ENCODE data around the gene FSTL1.
A peak's percentile ranks its signal among the peaks of the same experiment; 100 is the strongest.

FSTL1 gene, protein sequence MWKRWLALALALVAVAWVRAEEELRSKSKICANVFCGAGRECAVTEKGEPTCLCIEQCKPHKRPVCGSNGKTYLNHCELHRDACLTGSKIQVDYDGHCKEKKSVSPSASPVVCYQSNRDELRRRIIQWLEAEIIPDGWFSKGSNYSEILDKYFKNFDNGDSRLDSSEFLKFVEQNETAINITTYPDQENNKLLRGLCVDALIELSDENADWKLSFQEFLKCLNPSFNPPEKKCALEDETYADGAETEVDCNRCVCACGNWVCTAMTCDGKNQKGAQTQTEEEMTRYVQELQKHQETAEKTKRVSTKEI

DNA sequence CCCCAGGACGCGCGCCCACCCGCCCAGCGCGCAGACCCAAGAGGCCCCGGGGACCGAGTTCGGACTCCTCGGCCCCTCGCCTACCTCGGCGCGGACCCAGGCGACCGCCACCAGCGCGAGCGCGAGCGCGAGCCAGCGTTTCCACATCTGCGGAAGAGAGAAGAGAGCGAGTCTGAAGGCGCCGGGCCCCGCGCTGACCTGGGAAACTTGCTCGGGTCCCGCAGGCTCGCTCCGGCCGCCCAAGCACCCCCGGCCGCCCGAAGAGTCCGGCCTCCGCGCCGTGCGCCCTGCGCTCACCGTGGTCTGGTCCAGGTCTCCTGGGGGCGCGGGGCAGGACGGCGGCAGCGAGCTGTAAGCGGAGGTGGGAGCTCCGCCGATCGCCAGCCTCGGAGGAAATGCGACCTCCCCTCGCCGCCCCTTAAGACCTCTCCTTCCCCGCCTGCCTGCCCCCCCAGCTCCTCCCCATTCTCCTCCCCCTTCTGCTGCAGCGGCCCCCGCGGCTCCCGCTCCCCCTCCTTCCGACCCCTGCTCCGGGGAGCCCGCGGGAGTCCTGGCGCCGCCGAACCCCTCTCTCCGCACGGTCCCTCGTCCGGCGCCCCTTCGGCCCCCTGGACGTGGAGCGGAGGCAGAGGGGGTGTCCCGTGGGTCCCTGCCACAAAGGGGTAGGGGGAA is at the start of gene FSTL1:
TSS of gene FSTL1 (minus strand) at position 393 of the 672 bp plus-strand sequence. CDS start at position 147, 246 bp downstream.
- peak; percentile 74 for DNase-seq (ENCODE audit: low read depth)

DNA sequence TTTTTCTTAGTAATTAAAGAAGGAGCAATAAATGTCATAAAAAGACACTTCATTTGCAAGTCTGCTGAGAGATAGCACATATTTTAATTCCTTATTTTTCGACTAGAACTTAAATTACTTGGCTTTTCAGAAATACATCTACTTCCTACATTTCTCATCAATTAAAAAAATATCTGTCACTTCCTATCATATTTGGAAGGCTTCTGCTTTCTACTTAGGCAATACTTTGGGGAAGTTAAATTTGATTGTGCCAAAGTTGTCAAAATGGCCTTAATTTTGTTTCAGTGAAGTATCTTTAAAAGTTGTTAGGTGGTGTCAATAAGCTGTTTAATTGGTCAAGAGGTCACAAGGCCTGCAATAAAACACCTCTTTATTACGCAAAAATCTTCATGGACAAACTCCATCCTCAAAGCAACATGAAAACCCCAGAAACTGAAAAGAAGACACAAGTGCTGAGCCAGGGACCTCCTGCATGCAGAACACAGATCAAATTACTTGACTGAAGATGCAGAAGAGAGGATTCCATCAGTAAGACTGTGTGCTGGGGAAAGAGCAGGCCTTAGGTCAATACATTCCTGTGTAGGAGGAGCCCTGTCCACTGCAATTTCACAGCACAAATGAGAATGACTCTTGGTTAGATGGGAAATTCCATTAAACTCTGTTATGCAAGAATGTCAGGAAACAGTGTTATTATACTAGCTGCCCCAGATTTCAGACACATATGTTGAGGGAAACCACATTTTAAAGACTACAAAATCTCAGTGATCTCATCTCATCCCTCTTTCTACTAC is 48.0 kb upstream of the FSTL1 start:
- DNase-seq (ENCODE audit: low read depth), result peak; percentile 96

DNA sequence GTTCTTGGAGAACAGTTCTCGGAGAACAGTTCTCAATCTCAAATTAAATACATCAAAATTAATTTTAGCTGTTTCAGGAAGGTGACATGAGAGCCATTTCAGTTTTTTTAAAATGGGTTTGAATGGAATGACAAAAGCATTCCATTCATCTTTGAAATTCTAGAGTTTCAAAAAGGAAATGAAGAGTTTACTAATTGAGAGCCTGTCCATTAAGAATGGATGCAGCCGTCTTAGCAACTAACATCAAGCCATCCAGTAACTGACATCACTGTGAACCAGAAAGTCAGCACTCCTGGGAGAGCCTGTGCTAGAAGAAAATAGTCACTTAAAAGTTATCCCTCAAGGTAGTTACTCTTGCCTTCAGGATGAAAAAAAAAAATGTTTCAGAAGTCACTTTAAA is 47.0 kb upstream of the FSTL1 start:
- DNase-seq (ENCODE audit: low read depth), result no peak

- DNase-seq (ENCODE audit: low read depth), result peak; percentile 93
Measured at GRCh38 chr3:120497336-120497735, 46.5 kb upstream of the FSTL1 start.

DNA sequence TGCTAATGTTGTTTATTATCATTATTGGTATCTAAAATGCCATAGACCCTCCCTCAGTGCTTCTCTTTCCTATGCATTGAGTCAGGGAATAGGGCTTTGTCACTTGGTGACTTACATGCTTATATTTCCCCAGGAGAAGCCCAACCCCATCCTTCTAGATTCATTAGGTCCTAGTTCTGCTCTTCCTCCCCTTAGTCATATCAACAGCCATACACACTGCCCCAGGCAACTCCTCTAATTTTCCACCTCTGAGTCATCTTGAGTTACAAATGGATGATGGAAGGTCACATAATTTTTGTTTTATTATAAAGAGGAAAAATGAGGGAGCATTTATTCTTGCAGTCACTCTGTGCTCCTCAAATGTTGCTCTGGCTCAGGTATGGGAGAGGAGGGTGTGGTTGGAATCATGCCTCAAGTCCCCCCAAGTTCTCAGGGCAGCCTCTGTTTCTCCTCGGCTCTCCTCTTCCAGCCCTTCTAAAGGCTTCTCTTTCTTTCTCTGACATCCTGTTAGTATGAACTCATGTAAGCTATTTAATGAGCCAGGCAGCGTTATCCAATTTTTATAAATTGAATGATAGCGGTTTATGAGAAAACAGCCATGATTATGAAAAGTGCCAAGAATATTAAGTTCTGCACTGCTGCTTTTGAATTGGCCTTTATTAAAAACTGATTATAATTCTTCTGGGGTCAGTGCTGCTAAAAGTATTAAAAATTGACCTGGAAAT is 45.6 kb upstream of the FSTL1 start:
- DNase-seq (ENCODE audit: low read depth), result peak; percentile 79

DNA sequence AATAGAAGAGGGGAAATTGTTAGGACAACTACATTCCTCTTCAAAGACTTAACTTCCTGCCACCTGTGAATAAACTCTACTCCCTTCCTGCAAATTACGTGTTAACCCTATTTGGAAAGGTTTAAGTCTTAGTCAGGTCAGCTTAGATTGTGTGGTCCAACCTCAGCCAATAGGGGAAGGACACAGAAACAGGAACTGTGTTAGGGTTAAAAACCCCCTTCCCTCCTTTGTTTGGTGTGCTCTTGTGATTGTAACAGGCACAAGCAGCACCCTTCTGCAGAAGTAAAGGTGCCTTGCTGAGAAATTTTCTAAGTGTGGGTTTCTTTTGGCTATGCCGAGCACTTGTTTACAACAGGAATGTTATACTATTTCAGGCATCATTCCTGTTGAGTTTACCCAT is 45.0 kb upstream of the FSTL1 start:
- no peak for DNase-seq (ENCODE audit: low read depth)

DNA sequence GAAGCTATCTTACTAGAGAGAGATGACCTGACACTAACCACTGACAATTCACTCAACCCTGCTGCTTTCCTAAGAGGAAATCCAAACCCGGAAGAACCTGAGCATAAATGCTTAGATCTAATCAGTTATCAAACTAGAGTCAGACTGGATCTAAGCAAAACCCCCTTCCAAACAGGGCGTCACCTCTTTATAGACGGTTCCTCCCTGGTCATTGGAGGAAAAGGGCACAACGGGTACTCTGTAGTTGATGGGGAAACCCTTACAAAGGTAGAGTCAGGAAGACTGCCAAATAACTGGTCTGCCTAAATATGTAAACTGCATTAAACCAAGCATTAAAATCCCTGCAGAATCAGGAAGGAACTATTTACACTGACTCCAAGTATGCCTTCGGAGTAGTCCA is 41.3 kb upstream of the FSTL1 start:
- no peak for DNase-seq (ENCODE audit: low read depth)

DNA sequence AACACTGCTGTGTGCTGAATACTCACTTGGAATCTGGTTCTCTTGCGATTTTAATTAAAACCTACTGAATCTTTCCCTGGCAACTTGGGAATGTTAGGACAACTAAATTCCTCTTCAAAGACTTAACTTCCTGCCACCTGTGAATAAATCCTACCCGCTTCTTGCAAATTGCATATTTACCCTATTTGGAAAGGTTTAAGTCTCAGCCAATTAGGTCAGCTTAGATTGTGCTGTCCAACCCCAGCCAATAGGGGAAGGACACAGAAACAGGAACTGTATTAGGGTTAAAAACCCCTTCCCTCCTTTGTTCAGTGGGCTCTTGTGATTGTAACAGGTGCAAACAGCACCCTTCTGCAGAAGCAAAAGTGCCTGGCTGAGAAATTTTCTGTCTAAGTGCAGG is 38.6 kb upstream of the FSTL1 start:
- DNase-seq (ENCODE audit: low read depth), result no peak

GRCh38 chr3:120488296-120488695 is 37.5 kb upstream of the FSTL1 start:
- no peak for DNase-seq (ENCODE audit: low read depth)

GRCh38 chr3:120487191-120487650 is 36.4 kb upstream of the FSTL1 start:
- DNase-seq (ENCODE audit: low read depth), result peak; percentile 90

DNA sequence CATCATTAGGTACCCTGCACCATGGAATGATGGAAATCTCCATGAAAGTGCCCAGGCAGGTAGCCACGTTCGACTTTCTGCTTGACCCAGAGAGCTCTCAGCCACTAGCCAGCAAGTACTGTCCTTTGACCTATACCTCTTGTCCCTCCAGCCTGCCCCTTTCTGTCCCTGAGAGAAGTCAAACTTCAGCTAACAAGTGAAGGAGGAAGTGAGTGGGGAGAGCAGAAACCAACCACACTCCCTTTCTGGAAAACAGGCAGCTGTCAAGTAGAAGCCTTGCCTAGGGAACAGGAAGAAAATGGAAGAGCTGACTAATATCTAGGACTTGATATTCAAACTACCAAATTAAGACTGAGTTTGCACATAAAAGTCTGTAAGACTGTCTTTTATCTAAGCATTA is 30.3 kb upstream of the FSTL1 start:
- no peak for DNase-seq (ENCODE audit: low read depth)

GRCh38 chr3:120477781-120478180 is 27.0 kb upstream of the FSTL1 start:
- no peak for DNase-seq (ENCODE audit: low read depth)

GRCh38 chr3:120475722-120476377 is 25.1 kb upstream of the FSTL1 start:
- DNase-seq (ENCODE audit: low read depth), result no peak

DNA sequence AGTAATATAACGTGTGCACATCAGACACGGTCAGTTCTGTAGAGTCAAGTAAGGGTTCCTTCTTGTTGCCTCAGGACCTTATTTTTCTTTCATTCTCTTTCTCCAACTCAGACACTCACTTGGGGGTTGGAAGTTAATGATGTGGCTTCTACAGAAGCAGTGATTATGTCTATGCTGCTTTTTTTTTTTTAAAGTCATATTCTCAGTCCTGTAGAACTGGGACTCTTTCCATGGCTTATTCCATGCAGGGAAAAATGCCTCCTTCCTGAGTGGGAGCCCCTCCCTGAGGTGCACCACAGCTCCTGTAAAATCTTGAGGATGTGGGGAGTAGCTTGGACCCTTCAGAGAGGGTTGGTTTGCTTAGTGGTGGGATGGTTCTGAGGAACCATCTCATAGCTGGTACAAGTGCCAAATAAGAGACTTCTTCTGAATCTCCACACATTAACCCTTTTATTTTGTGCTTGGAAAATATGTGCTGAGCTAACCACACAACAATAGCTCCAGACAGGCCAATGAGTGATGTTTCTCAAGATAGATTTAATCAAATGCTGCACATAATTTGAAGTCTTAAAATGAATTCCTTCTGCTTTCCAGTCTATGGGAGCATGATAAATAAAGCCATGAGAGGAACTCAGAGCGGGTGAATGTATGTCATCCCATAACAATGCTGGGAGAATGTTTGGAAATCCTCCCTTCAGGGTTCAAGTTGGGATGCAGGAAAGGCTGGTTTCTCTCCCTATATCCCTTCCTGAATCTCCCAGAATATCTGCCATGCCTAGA is 23.3 kb upstream of the FSTL1 start:
- DNase-seq (ENCODE audit: low read depth), result no peak

DNA sequence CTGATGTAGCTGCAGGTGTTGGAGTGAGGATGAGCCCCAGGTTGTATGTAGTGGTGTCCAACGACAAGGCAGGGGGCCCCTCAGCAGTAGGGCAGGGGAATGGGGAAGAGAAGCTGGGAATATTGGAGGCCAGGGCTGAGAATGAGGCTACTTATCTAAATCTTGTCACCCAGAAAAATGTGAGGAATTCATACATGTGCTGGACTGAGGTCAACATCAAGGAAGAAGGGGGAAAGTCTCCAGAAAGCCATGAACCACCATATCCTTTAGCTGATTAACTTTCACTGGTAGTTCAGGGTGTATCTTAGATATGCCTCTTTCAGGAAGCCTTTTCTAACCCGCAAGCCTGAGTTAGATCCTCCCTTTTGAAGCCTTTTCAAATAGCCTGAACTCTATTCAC is 22.6 kb upstream of the FSTL1 start:
- no peak for DNase-seq (ENCODE audit: low read depth)

DNA sequence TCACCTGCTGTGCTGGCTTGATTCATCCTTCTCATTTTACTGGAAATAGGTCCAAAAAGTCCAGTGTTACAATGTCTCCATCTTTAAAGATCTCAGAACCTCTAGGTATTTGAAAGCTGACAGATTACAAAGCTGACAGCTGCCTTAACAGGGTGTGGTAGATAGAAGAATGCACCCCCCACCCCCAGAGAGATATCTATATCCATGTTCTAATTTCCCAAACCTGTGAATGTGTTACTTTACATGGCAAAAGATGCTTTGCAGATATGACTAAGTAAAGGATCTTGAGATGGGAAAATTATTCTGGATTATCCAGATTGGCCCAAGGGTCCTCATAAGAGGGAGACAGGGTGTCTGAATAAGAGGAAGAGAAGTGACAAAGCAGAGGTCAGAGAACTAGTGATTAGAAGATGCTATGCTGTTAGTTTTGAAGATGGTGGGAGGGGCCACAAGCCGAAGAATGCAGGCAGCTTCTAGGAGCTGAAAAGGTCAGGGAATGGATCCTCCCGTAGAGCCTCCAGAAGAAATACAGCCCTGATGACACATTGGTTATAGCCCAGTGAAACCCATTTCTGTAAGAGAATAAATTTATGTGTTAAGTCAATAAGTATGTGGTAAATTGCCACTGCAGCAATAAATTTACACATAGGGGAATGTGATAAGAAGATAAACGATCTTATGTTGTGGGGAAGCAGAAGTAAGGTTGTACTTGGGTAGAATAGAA is 21.5 kb upstream of the FSTL1 start:
- DNase-seq (ENCODE audit: low read depth), result no peak

DNA sequence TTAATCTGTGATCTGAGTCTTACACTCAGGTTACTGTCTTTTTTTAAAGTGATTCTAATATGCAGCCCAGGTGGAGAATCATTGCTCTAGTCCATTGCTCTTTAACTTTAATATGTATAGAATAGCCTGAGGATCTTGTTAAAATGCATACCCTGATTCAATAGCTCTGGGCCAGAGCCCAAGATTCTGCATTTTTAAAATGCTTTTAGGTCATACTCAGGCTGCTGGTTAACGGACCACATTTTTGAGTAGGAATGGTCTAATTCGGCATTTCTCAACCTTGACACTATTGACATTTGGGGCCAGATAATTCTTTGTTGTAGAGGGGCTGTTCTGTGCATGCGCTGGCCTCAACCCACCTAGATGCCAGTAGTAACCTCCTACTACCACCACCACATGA is 20.9 kb upstream of the FSTL1 start:
- no peak for DNase-seq (ENCODE audit: low read depth)

GRCh38 chr3:120470870-120471269 is 20.1 kb upstream of the FSTL1 start:
- DNase-seq (ENCODE audit: low read depth), result no peak

DNA sequence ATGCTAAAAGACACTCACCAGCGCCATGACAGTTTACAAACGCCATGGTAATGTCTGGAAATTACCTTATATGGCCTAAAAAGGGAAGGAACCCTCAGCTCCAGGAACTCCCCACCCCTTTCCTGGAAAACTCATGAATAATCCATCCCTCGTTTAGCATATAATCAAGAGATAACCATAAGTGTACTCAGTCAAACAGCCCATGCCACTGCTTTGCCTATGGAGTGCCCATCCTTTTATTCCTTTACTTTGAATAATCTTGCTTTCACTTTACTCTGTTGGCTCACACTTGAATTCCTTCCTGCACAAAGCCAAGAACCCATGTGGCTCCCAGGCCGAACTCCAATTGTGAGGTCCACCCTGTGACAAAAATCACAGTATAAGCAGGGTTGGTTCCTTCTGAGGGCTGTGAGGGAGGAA is 19.1 kb upstream of the FSTL1 start:
- DNase-seq (ENCODE audit: low read depth), result no peak

DNA sequence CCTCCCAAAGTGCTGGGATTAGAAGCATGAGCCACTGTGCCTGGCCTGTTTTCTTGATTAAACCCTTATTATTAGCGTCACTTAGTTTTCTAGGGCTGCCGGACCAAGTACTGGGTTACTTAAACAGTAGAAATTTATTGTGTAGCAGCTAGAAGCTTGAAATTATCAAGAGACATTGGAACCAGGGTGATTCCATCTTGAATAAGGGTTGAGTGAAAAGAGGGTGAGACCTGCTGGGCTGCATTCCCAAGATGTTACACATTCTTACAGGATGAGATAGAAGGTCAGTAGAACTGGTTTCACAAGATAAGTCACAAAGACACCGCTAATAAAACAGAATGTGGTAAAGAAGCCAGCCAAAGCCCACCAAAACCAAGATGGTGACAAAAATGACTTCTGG is 18.6 kb upstream of the FSTL1 start:
- DNase-seq (ENCODE audit: low read depth), result no peak

Measured in fibroblast of the conjunctiva (primary cell).